Right atrium auricular region (tissue), 2 donors: ENCODE results near the gene PIGC. TPM values are rescaled to one million over a fixed set of nuclear protein-coding genes. Genes with fewer than 3 reads are reported as not detected.

Experiments
- DNase-seq: peaks from one replicate; pipeline ENCODE4 v3.0.0-alpha.2; 2019; ENCODE audit warnings: low spot score
- H3K27ac ChIP-seq, 2 donors: fragments of 200-600 bp; sonication (generic); 1 replicate in 1 of 2; 2 replicates in 1 of 2; pipeline ENCODE4 v1.5.1; 2016 to 2019
- H3K27me3 ChIP-seq, 2 donors: fragments of 200-600 bp; sonication (generic); one replicate each; pipeline versions ENCODE4 v1.5.1 to v1.6.0; 2017 to 2019
- H3K36me3 ChIP-seq: fragments of 200-600 bp; sonication (generic); one replicate; pipeline ENCODE4 v1.5.1; 2016
- H3K4me1 ChIP-seq, 2 donors: fragments of 200-600 bp; sonication (generic); one replicate each; pipeline versions ENCODE4 v1.5.1 to v1.6.0; 2017 to 2019
- H3K4me3 ChIP-seq, 2 donors: fragments of 200-600 bp; sonication (generic); 1 replicate in 1 of 2; 2 replicates in 1 of 2; pipeline ENCODE4 v1.5.1; 2017 to 2019; ENCODE audit warnings: mild to moderate bottlenecking in 1 of 2, moderate library complexity in 1 of 2
- H3K9me3 ChIP-seq, 2 donors: fragments of 200-600 bp; sonication (generic); one replicate each; pipeline ENCODE4 v1.5.1; 2019
- CTCF ChIP-seq, 2 donors: fragments of 200-600 bp; sonication (generic); IDR thresholded peaks; one replicate each; pipeline ENCODE4 v1.5.1; 2019; ENCODE audit warnings: antibody characterized with exemption in 2 of 2
- total RNA-seq, 2 donors: library from RNA; depleted of rRNA; stranded (reverse); fragments of >200 nt; gene quantifications; one replicate each; pipeline ENCODE4 v1.1.0, GENCODE V29; 2016

PIGC gene
- total RNA-seq, 2 donors from 2014 or later, result 14.8 to 15.8 TPM

- Histone ChIP-seq H3K4me1 (peaks cover 0 to 7% of the 10 kb centered on the region in 2 donors), H3K36me3 (no peaks in the 10 kb centered on the region), H3K9me3 (no peaks in the 10 kb centered on the region)
Measured at GRCh38 chr1:172456344-172456769, 12.5 kb upstream of the PIGC start.

GRCh38 chr1:172455451-172455850 is 11.6 kb upstream of the PIGC start:
- Histone ChIP-seq H3K4me3 (no peak overlapping the region), H3K9me3 (no peaks in the 10 kb centered on the region), H3K4me1 (peaks cover 0 to 8% of the 10 kb centered on the region in 2 donors), H3K27ac (no peak overlapping the region), H3K36me3 (no peaks in the 10 kb centered on the region), H3K27me3 (no peaks in the 10 kb centered on the region)
- no peak for DNase-seq
- no peak for TF ChIP-seq CTCF (IDR thresholded peaks at IDR 0.05)

More at GRCh38 chr1:172456344-172456769, 12.5 kb upstream of the PIGC start:
- no peak for DNase-seq
- Histone ChIP-seq H3K27me3 (no peaks in the 10 kb centered on the region), H3K27ac (no peak overlapping the region), H3K4me3 (no peak overlapping the region)
- TF ChIP-seq CTCF (IDR thresholded peaks at IDR 0.05), result no peak

- Histone ChIP-seq H3K27me3 (no peaks in the 10 kb centered on the region), H3K9me3 (no peaks in the 10 kb centered on the region), H3K4me1 (peaks cover 0 to 13% of the 10 kb centered on the region in 2 donors), H3K4me3 (no peak overlapping the region), H3K27ac (no peak overlapping the region), H3K36me3 (no peaks in the 10 kb centered on the region)
- no peak for DNase-seq
- TF ChIP-seq CTCF (IDR thresholded peaks at IDR 0.05), result no peak
Measured at GRCh38 chr1:172453607-172454006, 9.7 kb upstream of the PIGC start.

- no peak for TF ChIP-seq CTCF (IDR thresholded peaks at IDR 0.05)
- H3K4me1 ChIP-seq, result peaks cover 0 to 13% of the 10 kb centered on the region in 2 donors
- DNase-seq, result no peak
- H3K36me3 ChIP-seq, result no peaks in the 10 kb centered on the region
- no peaks in the 10 kb centered on the region for H3K9me3 ChIP-seq
- H3K27me3 ChIP-seq, result no peaks in the 10 kb centered on the region
- peak overlapping the region in 1 of 2 donors; percentile 60 for H3K27ac ChIP-seq
- peak overlapping the region in 1 of 2 donors; percentile 8 for H3K4me3 ChIP-seq
Measured at GRCh38 chr1:172453153-172453545, 9.3 kb upstream of the PIGC start.

GRCh38 chr1:172452536-172453152 is 8.8 kb upstream of the PIGC start:
- peak overlapping the region; percentile 7 to 60 for H3K27ac ChIP-seq

More at GRCh38 chr1:172452536-172453152, 8.8 kb upstream of the PIGC start:
- TF ChIP-seq CTCF (IDR thresholded peaks at IDR 0.05), result no peak
- H3K4me1 ChIP-seq, result peaks cover 0 to 13% of the 10 kb centered on the region in 2 donors
- no peaks in the 10 kb centered on the region for H3K27me3 ChIP-seq
- DNase-seq, result no peak
- H3K9me3 ChIP-seq, result no peaks in the 10 kb centered on the region
- peak overlapping the region in 1 of 2 donors; percentile 8 for H3K4me3 ChIP-seq
- no peaks in the 10 kb centered on the region for H3K36me3 ChIP-seq
